ENCODE measurements around the gene CTDP1.

Gene CTDP1

DNA sequence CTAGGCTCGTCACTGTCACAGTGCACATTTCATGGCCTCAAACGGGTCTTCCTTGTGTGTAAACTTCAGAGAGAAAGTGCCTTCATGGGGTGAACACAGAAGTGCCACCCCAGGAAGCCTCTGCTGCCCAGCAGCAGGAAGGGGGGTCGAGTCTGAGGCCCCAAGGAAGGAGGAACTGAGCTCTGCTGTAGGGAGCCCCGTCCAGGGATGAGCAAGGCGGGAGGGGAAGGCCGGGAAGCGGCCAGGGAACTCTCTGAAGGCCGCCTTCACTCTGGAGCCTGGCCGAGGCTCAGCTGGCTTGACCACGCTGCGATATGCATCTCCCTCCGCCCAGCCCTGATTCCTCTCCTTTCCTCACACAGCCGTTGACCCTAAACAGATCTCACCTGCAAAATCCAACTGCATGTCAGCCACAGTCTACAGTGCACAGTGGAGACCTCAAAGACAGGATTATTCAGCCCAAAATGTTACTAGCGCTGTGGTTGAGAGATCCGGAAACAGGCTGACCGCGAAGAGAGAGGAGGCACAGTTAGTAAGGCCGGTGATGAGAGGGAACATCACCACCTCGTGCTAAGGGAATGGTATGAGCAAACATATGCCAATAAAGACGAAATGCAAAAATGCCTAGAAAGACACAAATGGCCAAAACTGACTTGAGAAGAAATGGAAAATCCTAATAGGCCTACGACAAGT is 34.2 kb upstream of the CTDP1 start:
- H3K36me3 ChIP-seq (ENCODE audit: insufficient read depth, low read length), result no peaks in the 10 kb centered on the region
- no peaks in the 10 kb centered on the region for H3K9me2 ChIP-seq (replicated peaks; ENCODE audit: low read depth, low read length)
- peaks cover 31% of the 10 kb centered on the region for H3K4me1 ChIP-seq (ENCODE audit: insufficient read depth, low read length, poor library complexity, severe bottlenecking)
- no peaks in the 10 kb centered on the region for H3K27me3 ChIP-seq (ENCODE audit: insufficient read depth, low read length, poor library complexity, severe bottlenecking)
- peaks cover 4% of the 10 kb centered on the region; the same call in 1 of the 2 replicates for H3F3A ChIP-seq (ENCODE audit: low read depth)
- H4K20me1 ChIP-seq (ENCODE audit: insufficient read depth, low read length, poor library complexity, severe bottlenecking), result no peaks in the 10 kb centered on the region
- peak overlapping the region; percentile 70 for H3K4me2 ChIP-seq (ENCODE audit: low read depth, low read length, poor library complexity, severe bottlenecking)
- peak overlapping the region; percentile 36 for H3K4me3 ChIP-seq (ENCODE audit: low read length, poor library complexity, severe bottlenecking)
- peak overlapping the region; percentile 12 for H3K9ac ChIP-seq (ENCODE audit: low read depth, low read length, poor library complexity, severe bottlenecking)
- H3K9me3 ChIP-seq (ENCODE audit: insufficient read depth, low read depth, low read length), result no peaks in the 10 kb centered on the region
- H2AFZ ChIP-seq (ENCODE audit: low read length), result no peak overlapping the region
- TF ChIP-seq EZH2phosphoT487 (IDR thresholded peaks at IDR 0.05; ENCODE audit: borderline replicate concordance), result no peak
- TF ChIP-seq, protein P1, sequence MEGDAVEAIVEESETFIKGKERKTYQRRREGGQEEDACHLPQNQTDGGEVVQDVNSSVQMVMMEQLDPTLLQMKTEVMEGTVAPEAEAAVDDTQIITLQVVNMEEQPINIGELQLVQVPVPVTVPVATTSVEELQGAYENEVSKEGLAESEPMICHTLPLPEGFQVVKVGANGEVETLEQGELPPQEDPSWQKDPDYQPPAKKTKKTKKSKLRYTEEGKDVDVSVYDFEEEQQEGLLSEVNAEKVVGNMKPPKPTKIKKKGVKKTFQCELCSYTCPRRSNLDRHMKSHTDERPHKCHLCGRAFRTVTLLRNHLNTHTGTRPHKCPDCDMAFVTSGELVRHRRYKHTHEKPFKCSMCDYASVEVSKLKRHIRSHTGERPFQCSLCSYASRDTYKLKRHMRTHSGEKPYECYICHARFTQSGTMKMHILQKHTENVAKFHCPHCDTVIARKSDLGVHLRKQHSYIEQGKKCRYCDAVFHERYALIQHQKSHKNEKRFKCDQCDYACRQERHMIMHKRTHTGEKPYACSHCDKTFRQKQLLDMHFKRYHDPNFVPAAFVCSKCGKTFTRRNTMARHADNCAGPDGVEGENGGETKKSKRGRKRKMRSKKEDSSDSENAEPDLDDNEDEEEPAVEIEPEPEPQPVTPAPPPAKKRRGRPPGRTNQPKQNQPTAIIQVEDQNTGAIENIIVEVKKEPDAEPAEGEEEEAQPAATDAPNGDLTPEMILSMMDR (conservative IDR thresholded peaks at IDR 0.05; ENCODE audit: low read length), result no peak
- H3K79me2 ChIP-seq (ENCODE audit: insufficient read depth, low read length), result no peaks in the 10 kb centered on the region

DNA sequence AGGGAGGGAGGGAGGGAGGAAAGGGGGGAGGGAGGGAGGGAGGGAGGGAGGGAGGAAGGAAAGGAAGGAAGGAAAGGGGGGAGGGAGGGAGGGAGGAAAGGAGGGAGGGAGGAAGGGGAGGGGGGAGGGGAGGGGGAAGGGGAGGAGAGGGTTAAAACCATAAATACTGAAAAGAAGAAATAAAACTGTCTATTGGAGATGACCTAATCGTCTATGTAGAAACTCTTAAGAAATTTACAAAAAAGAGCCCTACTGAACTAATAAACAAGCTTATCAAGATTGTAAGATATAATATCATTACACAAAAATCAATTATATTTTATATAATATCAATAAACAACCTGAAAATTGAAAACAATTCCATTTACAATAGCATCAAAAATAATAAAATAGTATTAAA is 32.3 kb upstream of the CTDP1 start:
- H3K79me2 ChIP-seq (ENCODE audit: insufficient read depth, low read length), result no peaks in the 10 kb centered on the region
- TF ChIP-seq EZH2phosphoT487 (IDR thresholded peaks at IDR 0.05; ENCODE audit: borderline replicate concordance), result no peak
- TF ChIP-seq, protein P1 (conservative IDR thresholded peaks at IDR 0.05; ENCODE audit: low read length), result no peak

GRCh38 chr18:79650959-79651358 is 28.6 kb upstream of the CTDP1 start:
- H3K4me3 ChIP-seq (ENCODE audit: low read length, poor library complexity, severe bottlenecking), result no peak overlapping the region
- no peak for TF ChIP-seq EZH2phosphoT487 (IDR thresholded peaks at IDR 0.05; ENCODE audit: borderline replicate concordance)
- TF ChIP-seq, protein P1 (conservative IDR thresholded peaks at IDR 0.05; ENCODE audit: low read length), result no peak
- no peak overlapping the region for H3K9ac ChIP-seq (ENCODE audit: low read depth, low read length, poor library complexity, severe bottlenecking)
- H3K4me1 ChIP-seq (ENCODE audit: insufficient read depth, low read length, poor library complexity, severe bottlenecking), result peaks cover 9% of the 10 kb centered on the region
- H3K4me2 ChIP-seq (ENCODE audit: low read depth, low read length, poor library complexity, severe bottlenecking), result no peak overlapping the region
- H2AFZ ChIP-seq (ENCODE audit: low read length), result no peak overlapping the region
- no peaks in the 10 kb centered on the region for H3K36me3 ChIP-seq (ENCODE audit: insufficient read depth, low read length)
- H3K79me2 ChIP-seq (ENCODE audit: insufficient read depth, low read length), result no peaks in the 10 kb centered on the region
- H4K20me1 ChIP-seq (ENCODE audit: insufficient read depth, low read length, poor library complexity, severe bottlenecking), result no peaks in the 10 kb centered on the region
- no peaks in the 10 kb centered on the region for H3K9me3 ChIP-seq (ENCODE audit: insufficient read depth, low read depth, low read length)
- no peaks in the 10 kb centered on the region for H3K27me3 ChIP-seq (ENCODE audit: insufficient read depth, low read length, poor library complexity, severe bottlenecking)
- H3F3A ChIP-seq (ENCODE audit: low read depth), result peaks cover 4% of the 10 kb centered on the region; the same call in 1 of the 2 replicates
- H3K9me2 ChIP-seq (replicated peaks; ENCODE audit: low read depth, low read length), result no peaks in the 10 kb centered on the region

More for the DNA sequence above, 32.3 kb upstream of the CTDP1 start:
- Histone ChIP-seq H3K4me2 (ENCODE audit: low read depth, low read length, poor library complexity, severe bottlenecking) (no peak overlapping the region), H3K4me1 (ENCODE audit: insufficient read depth, low read length, poor library complexity, severe bottlenecking) (peaks cover 31% of the 10 kb centered on the region), H3K9me2 (replicated peaks; ENCODE audit: low read depth, low read length) (no peaks in the 10 kb centered on the region), H3K9me3 (ENCODE audit: insufficient read depth, low read depth, low read length) (no peaks in the 10 kb centered on the region), H4K20me1 (ENCODE audit: insufficient read depth, low read length, poor library complexity, severe bottlenecking) (no peaks in the 10 kb centered on the region), H3K27me3 (ENCODE audit: insufficient read depth, low read length, poor library complexity, severe bottlenecking) (no peaks in the 10 kb centered on the region), H3F3A (ENCODE audit: low read depth) (peaks cover 4% of the 10 kb centered on the region; the same call in 1 of the 2 replicates), H3K36me3 (ENCODE audit: insufficient read depth, low read length) (no peaks in the 10 kb centered on the region), H2AFZ (ENCODE audit: low read length) (no peak overlapping the region), H3K9ac (ENCODE audit: low read depth, low read length, poor library complexity, severe bottlenecking) (no peak overlapping the region), H3K4me3 (ENCODE audit: low read length, poor library complexity, severe bottlenecking) (no peak overlapping the region)

All from Loucy (cell line).